HG03139 (cell line): ENCODE measurements around the gene KCNAB1.
A peak's percentile ranks its signal among the peaks of the same experiment; 100 is the strongest.
"Not testable (repeated sequence)": the region's sequence is repeated elsewhere in the genome, so short reads cannot be mapped to it uniquely, and the experiment has no call there.

ENCODE experiments used
- ATAC-seq: cut with Tn5 transposase; IDR thresholded peaks from one replicate; pipeline ENCODE4 v1.9.1; 2021; ENCODE audit not compliant: unreplicated experiment

Gene KCNAB1

DNA sequence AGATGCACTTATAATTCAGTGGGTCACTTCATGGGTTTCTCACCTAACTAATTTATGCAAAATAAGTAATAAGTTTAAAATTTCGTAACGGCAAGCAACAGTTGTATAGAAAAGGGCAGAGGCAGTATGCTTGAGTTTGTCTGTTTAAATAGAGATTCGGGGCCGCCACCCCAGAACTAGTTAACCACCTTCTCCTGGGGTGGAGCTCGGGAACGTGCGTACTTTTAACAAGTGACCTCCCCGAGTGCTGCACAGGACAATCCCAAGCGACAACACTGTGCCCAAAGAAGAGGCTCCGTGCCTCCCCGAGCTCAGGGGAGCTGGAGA lies 434.1 kb downstream of the KCNAB1 start:
- ATAC-seq, result no peak

DNA sequence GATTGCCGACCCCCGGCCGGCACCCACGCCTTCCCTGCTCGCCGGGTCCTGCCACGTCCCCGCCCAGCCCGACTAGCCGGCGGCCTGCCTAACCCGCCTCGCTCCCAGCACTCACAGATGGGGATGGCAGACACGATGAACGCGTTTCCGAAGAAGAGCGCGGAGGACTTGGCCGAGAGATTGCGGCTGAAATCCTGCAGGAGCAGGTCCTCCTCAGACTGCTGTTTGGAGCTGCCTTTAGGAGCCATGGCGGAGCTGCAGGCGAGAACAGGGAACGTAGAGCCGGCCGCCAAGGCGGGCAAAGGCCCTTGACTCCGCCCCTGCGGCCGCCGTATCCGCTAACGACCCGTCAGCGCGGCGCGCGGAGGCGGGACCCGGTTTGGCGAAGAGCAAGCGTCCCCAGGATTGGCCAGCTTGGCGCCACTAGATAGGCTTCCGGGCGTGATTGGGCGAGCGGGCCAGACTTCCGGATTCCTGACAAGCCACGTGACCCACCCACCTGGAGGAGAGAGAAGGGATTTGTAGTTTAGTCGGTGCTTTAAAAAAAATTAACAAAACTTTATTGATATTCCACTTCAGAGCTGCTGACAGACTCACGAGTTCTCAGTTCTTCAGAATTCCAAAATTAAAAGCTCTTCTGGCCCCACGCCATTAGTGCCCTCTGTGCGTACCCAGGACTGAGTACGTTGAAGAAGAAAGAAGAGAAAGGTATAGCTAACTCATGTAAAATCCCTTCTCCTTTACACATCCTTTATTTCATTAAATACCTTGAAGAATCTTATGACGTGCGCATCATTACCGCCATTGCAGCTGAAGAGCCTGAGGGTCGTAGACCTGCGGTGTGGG lies 434.7 kb downstream of the KCNAB1 start, which contains the start of gene SSR3:
Gene SSR3, minus strand, starts transcription at position 276 of the 846 bp plus-strand sequence. Its CDS starts 28 bp downstream, at position 248.
- peak; percentile 98 for ATAC-seq

DNA sequence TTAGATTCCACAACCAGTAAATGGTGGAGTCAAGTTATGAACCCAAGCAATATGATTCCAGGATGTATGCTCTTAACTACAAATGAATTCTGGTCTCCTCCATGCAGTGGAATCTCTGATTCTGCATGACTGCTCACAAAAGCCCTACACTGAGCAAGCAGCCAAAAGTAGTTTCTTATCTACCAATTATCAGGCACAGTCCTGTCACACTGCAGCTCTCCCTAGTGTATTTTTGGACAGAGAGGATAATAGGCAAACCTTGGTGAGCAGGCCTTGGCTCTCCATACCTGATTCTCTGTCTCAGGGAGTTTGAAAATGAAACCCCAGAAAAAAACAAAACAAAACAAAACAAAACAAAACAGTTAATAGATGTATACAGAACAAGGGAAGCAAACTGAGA lies 438.0 kb downstream of the KCNAB1 start:
- ATAC-seq, result no peak

DNA sequence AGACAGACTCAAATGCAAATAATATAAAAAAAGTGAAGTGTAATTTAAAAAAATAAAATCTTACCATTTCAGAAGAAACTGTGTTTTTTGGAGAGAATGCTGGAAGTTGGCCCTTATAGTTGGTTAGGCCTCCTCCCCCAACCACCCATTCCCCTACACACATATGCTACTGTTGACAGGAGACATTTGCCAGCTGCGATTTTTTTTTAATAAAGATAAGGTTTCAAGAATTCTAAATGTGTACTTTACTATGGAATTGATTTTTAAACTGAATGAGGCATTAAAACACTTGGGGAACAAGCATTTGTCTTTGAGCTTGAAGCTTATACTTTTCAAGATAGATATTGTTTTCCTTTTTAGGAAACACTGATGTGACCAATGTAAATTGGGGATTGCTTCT lies 438.9 kb downstream of the KCNAB1 start:
- no peak for ATAC-seq

DNA sequence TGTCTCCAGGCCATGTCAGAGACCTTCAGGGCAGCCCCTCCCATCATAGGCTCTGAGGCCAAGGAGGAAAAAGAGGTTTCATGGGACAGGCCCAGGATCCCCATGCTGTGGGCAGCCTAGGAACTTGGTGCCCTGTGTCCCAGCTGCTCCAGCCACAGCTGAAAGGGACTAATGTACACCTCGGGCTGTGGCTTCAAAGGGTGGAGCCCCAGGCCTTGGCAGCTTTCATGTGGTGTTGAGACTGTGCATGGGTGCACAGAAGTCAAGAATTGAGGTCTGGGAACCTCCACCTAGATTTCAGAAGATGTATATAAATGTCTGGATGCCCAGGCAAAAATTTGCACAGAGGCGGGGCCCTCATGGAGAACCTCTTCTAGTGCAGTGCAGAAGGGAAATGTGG lies 441.2 kb downstream of the KCNAB1 start:
- no peak for ATAC-seq

DNA sequence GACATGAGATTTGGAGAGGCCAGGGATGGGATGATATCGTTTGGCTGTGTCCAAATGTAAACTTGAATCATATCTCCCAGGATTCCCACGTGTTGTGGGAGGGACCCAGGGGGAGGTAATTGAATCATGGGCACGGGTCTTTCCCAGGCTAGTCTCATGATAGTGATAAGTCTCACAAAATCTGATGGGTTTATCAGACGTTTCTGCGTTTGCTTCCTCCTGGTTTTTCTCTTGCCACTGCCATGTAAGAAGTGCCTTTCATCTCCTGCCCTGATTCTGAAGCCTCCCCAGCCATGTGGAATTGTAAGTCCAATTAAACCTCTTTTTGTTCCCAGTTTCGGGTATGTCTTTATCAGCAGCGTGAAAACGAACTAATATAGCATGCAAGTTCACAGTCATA lies 442.1 kb downstream of the KCNAB1 start:
- not testable (repeated sequence) for ATAC-seq

DNA sequence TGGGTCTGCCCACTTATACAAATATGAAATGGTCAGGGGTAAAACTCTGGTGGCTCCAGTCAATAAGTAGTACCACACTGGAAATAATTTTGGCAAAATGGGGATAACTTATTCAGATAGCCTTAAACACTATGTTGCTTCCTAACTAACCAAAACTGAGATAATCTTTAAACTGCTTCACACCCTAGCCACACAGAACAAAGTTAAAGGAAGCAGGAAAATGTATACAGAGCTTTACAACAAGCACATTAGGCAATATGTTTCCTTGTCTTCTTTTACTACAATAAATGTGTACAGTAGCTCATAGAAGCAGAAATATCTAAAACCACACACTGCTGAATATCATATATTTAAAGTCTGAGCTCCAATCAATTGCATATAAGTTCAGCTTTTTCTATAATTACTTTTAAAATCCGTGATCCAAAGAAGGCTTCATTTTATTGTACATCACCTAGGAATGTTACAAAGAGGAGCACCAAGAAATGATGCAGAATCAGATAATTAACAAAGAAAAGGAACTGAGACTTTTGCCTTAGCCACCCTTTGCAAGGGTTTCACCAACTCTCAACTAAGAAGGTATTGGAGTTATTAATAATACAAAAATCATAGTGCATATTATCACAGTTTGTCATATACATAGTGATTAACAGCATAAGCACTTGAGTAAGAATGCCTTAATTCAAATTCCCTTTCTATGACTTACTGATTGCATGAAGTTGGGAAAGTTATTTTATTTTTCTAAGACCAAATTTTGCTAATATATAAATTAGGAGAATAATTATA lies 443.7 kb downstream of the KCNAB1 start:
- no peak for ATAC-seq

DNA sequence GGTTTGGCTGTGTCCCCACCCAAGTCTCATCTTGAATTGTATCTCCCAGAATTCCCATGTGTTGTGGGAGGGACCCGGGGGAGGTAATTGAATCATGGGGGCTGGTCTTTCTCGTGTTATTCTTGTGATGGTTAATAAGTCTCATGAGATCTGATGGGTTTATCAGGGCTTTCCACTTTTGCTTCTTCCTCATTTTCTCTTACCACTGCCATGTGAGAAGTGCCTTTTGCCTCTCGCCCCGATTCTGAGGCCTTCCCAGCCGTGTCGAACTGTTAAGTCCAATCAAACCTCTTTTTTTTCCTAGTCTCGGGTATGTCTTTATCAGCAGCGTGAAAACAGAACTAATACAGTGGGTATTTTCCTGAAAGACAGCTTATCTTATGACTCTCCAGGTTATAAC lies 448.6 kb downstream of the KCNAB1 start:
- ATAC-seq, result not testable (repeated sequence)

DNA sequence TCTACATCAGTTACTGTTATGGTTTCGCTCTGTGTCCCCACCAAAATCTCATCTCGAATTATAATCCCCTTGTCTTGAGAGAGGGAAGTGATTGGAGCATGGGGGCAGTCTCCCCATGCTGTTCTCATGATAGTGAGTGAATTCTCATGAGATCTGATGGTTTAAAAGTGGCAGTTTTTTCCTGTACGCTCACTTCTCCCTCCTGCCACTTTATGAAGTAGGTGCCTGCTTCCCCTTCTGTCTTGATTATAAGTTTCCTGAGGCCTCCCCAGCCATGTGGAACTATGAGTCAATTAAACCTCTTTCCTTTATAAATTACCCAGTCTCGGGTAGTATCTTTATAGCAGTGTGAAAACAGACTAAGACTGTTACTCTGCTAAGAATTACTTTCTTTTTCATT lies 449.5 kb downstream of the KCNAB1 start:
- not testable (repeated sequence) for ATAC-seq

DNA sequence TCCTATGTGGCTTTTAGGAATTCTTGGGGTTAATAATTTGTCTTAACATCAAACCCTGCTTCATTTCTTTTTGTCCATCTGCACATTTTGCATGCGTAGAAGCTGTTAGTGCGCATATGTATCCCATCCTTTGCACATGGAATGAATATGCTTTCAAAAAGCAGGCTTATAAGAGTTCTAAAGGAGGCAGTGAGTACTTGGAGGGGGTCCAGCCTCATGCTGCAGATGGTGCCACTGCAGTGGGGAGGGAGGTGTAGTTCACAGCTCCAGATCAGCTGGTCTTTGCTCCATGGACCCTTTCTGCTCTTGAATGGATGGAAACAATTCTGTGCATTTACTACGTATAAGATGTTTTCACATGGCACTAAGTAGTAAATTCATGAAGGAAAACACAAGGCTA lies 455.3 kb downstream of the KCNAB1 start:
- ATAC-seq, result no peak

DNA sequence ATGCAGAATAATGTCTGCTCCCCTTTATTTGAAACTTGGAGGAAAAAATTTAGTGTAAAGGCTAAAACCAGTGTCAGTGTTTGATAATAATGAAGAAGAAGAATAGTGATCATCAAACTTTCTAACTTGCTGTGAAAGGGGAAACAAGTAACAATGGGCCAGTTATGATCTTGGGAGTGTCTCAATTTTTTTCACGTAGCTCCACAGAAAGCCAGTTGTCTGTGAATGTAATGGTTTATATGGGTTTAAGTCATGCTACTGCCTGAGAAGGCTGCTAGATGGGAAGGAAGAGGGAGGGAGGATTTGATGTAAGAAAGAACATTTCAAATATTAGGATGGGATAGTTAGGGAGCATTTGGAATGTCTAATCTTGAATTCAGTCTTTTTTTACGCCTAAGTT lies 455.7 kb downstream of the KCNAB1 start:
- no peak for ATAC-seq

DNA sequence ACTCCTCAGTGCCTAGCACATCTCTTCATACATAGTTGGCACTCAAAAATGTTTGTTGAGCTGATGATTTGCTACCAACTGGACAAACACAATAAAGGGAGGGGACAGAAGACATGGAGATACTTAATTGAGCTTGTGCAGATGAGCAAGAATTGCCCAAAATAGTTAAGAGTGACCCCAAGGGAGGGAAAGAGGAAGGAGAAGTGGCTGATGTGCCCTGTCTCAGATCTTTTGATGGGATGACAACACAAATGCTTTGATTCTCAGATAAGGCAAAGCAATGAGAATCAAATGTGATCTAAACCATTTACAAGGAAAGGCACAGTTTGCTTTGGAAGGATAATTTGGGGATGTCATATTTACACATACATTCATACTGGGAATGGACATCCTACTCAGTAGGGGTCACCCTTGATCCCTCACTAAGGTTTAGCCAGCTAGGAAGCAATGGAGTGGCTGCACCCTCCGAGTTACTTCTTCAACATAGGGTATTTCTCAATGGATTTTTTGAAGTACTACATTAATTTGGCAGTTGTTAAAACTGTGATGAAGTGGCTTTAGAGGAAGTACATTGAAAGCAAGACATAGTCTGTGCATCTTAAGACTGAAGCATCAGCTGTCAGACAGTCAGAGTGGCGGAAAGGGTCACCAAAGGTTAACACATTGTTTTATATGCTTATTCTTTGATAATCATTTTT lies 456.4 kb downstream of the KCNAB1 start:
- no peak for ATAC-seq

DNA sequence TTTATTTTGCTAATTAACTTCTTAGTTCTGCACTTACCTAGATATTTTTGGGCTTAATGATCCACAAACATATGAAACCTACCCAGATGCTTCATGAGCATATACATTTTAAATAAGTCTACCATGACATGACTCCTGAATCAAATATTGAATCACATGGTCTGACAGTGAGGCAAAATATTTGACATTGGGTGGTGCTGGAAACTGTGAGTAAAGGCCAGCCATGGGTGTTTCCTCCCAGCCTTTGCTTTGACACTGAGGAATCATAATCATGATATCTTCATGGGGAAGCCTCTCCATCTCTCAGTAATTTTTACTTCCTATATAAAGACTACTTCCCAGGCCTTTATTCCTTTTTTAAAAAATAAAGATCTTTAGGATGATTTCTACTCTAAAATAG lies 457.4 kb downstream of the KCNAB1 start:
- ATAC-seq, result no peak

DNA sequence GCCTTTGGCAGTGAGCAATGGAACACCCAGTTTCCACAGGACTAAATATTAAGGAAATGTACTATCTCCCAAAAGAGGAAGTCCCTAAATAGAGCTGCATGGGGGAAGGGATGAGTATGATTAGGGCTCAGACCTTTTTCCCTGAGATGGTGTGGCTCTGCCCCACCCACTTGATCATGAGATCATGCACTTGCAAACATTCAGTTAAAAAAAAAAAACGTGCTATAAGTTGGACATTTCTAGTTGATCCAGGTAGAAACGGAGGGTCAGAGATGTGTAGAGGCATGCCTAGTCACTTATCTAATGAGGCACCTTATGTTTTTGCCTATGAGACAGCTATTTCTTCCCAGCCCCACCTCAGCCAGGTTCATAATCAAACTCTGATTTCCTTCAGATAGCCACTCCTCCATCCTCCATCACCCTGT lies 459.1 kb downstream of the KCNAB1 start:
- ATAC-seq, result no peak

DNA sequence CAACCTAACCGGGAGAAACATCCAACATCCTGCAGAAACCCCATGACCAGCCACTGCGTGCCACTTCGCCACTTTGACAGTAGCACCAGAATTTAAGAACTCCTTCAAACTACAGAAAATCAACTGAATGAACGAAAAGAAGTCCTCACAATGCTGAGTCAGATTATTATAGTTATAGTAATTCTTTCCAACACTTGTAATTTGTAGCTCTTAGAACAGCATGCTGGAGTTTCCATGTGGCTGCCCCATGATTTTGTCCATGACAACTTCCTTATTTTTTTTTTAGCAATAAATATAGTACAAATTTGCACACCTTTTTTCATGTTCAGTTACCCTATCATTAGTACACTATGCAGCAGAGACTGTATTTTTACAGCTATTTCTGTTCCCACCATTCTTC lies 460.7 kb downstream of the KCNAB1 start:
- no peak for ATAC-seq

DNA sequence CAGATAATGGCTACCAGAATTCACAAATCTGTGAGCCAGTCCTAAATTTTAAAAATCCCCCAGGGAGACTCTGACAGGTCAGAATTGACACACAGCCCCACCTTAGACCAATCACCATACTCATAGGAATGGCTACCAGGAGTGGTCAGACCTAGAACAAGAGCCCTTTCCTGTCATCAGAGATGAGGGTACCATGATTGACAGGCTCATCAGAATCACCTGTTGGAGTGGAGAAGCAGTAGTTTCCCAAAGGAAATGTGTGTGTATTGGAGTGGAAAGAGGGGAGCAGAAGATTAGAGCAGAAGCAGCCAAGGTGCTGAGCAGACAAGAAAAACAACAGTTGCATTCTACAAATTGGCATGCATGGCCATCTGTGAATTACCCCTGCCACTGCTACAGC lies 461.6 kb downstream of the KCNAB1 start:
- no peak for ATAC-seq

DNA sequence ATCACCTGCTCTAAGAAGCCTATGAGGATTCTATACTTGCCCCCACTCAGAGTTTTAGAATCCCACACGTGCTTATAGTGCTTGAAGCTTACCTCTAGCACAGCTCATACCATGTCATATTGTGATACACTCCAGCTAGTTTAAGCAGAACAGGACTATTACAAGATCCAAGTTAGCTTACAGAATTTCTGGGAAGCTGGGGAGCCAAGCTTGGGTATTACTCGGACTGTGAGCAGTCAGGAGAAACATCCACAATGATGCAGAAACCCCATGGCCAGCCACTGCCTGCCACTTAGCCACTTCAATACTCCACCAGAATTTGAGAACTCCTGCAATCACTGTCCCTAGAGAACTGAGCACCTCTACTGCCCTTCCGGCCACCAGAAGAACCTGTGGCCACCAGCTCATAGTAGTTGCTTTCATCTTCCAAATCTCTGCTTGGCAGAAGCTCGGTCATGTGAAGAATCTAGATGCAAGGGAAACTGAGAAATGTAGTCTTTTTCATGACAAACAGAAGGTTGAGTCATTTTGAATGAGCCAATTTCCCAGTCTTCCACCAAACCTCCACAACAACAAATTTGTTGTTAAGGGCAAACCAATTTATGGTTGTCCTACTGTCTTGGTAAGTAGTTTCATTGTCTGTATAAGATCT lies 462.3 kb downstream of the KCNAB1 start:
- no peak for ATAC-seq

DNA sequence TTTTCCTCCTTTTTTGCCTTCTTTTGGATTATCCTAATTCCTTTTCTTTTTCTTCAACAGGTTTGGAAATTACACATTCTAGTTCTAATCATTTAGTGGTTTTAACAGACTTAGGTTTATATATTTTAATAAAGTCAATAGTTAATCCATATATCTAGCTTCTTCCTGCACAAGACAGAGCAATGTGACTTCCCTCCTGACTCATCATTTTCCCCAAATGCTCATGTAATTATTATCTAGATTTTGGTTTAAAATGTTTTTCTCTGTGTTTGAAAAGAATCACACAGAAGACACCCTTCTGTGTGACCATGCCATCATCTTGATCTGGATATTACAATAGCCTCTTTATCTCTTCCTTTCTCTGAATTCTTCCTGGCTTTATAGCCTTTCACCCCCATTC lies 463.1 kb downstream of the KCNAB1 start:
- ATAC-seq, result no peak

DNA sequence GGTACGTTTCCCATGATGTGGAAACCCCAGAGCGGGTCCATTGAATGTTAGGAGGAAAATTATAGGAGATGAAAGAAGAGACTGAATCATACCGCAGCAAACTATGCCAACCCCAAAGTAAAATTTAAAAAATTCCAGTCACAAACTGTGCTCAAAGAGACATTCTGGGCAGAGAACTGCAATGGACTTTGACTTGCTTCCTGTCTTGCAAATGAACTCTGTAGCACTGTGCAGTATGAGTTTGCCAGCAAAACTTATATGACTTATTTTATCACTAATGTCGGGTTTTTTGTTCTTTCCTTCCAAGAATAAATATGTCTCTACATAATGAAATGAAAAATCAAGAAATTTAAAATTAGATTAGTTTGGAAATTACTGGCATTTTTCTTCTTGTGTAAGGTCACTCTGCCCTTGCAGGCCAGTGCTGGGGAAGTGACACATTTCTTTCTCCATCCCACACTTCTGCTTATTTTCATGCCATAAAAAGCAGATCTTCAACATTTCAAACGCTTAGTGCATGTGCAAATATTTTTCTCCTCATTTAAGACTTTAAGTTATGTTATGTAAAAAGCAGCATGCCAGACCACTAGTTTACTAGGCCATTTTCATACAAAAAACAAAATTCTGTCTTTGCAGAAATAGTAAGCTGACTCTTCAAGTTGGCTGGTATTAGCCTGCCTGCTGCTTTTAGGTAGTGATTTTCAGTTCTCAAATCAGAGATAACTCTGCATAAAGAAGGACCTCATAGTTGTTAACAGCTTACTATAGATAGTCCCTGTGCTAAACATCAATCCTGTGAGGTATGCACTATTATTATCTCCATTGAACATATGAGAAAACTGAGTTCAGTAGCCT lies 466.8 kb downstream of the KCNAB1 start:
- ATAC-seq, result no peak

DNA sequence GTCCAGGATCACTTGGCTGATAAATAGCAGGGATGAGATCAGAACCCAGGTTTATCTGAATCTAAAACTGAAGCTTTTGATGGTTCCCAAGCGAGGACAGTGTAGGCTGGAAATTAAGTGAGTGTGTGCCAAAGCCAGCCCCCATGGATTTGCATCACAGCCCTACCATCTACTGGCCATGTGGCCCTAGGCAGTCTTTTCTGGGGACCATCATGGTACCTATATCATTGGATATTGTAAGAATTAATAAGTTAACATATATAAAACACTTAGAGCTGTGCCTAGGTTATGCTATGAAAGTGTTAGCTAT lies 467.3 kb downstream of the KCNAB1 start:
- no peak for ATAC-seq
